ENCODE results near the gene FAM124A. TPM values are rescaled to one million over a fixed set of nuclear protein-coding genes. Genes with fewer than 3 reads are reported as not detected.
"Not testable (repeated sequence)": the region's sequence is repeated elsewhere in the genome, so short reads cannot be mapped to it uniquely, and the experiment has no call there.

FAM124A gene
- total and polyA plus RNA-seq, 9 donors: 0.48 to 8.8 (median 1.9) TPM

- Histone ChIP-seq H3K27me3 (no peaks in the 10 kb centered on the region), H3K36me3 (no peaks in the 10 kb centered on the region), H3K4me1 (ENCODE audit: insufficient read depth) (no peaks in the 10 kb centered on the region), H3K27ac (no peak overlapping the region), H3K9me3 (no peaks in the 10 kb centered on the region), H3K4me3 (no peak overlapping the region)
- 69 to 82% (median 80%) methylated on average over 6 of the region's 6 CpGs for WGBS, 3 donors
- DNase-seq: no peak
- TF ChIP-seq EP300 (IDR thresholded peaks at IDR 0.05) (no peak), POLR2A (IDR thresholded peaks at IDR 0.05) (no peak), CTCF (IDR thresholded peaks at IDR 0.05) (no peak)
- intact Hi-C loops (cut with DNase I): loop anchor here in 2 of 4 donors (10.0 kb wide), 2 partner anchors 58 to 138 kb away; partner anchors contain the start of gene FAM124A (in 1 of the 2)
Measured at GRCh38 chr13:51282322-51282721, 60.1 kb downstream of the FAM124A start.

GRCh38 chr13:51282923-51283322 lies 60.7 kb downstream of the FAM124A start:
- intact Hi-C loops (cut with DNase I): loop anchor here in 2 of 4 donors (10.0 kb wide), 2 partner anchors 58 to 138 kb away; partner anchors contain the start of gene FAM124A (in 1 of the 2)
- 92 to 96% (median 94%) methylated on average over 5 of the region's 5 CpGs for WGBS, 3 donors

GRCh38 chr13:51283371-51283770 lies 61.2 kb downstream of the FAM124A start:
- Histone ChIP-seq H3K27ac (no peak overlapping the region), H3K9me3 (no peaks in the 10 kb centered on the region), H3K4me3 (no peak overlapping the region), H3K27me3 (no peaks in the 10 kb centered on the region), H3K36me3 (no peaks in the 10 kb centered on the region), H3K4me1 (ENCODE audit: insufficient read depth) (no peaks in the 10 kb centered on the region)
- no peak for DNase-seq
- TF ChIP-seq POLR2A (IDR thresholded peaks at IDR 0.05) (no peak), EP300 (IDR thresholded peaks at IDR 0.05) (no peak), CTCF (IDR thresholded peaks at IDR 0.05) (no peak)
- intact Hi-C loops (cut with DNase I): loop anchor here in 2 of 4 donors (10.0 kb wide), 2 partner anchors 59 to 139 kb away; partner anchors contain the start of gene FAM124A (in 1 of the 2)
- WGBS, 3 donors: 87 to 100% (median 92%) methylated on average over 1 of the region's 1 CpG

More at GRCh38 chr13:51282923-51283322, 60.7 kb downstream of the FAM124A start:
- not testable (repeated sequence) for H3K4me1 ChIP-seq (ENCODE audit: insufficient read depth); DNase-seq; H3K9me3 ChIP-seq; H3K27me3 ChIP-seq; H3K36me3 ChIP-seq; H3K27ac ChIP-seq; H3K4me3 ChIP-seq

GRCh38 chr13:51284339-51284738 lies 62.1 kb downstream of the FAM124A start:
- Histone ChIP-seq H3K27ac (no peak overlapping the region), H3K4me1 (ENCODE audit: insufficient read depth) (no peaks in the 10 kb centered on the region), H3K4me3 (no peak overlapping the region), H3K9me3 (no peaks in the 10 kb centered on the region), H3K27me3 (no peaks in the 10 kb centered on the region), H3K36me3 (no peaks in the 10 kb centered on the region)
- TF ChIP-seq EP300 (IDR thresholded peaks at IDR 0.05): no peak
- TF ChIP-seq CTCF (IDR thresholded peaks at IDR 0.05): no peak
- no peak for TF ChIP-seq POLR2A (IDR thresholded peaks at IDR 0.05)
- WGBS, 3 donors: 92 to 98% (median 93%) methylated on average over 3 of the region's 3 CpGs
- intact Hi-C loops (cut with DNase I): loop anchor here in 2 of 4 donors (10.0 kb wide), 2 partner anchors 60 to 140 kb away; partner anchors contain the start of gene FAM124A (in 1 of the 2)
- DNase-seq: no peak

Measured in ovary (tissue), 9 donors.